ENCODE results near the gene ZFHX3. TPM values are rescaled to one million over a fixed set of nuclear protein-coding genes. Genes with fewer than 3 reads are reported as not detected.

The ZFHX3 gene
- total RNA-seq (2014; rRNA removed; shearing (Covaris generic)) = 4.2 and 4.4 TPM in 2 replicates

DNA sequence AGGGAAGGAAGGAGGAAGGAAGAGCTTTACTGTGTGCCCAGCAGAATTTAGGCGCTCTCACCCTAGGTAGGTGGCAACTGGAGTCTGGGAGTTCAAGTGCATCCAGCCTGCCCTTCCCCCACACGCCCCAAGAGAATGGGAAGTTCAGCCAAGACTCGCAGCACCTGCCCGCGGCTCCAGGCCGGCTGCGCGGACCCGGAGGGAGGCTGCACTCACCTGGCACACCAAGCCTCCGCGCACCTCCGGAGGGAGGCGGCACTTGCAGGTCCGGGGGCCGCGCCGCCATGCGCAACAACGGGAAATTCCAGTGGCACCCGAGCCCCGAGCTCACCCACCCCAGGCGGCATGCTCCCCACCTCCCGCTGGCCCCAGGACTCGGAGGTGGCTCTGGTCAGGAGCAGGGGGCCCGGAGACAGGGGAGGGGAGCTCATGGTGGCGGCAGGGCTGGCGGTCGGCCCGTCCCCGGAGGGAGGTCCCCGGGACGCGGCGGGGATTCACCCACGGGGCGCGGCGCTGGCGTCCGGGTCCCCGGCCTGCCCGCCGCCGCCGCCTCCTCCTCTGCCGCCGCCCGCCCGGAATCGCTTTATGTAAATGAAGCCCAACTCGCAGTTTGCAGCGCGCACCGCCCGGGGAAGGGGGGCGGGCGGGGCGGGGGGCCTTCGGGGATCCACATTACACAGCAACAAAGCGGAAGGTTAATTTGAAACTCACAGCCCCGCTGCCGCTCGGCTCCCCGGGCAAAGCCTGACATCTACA lies at the start of gene ZFHX3:
Gene ZFHX3 (minus strand): TSS at position 593 of the 756 bp plus-strand sequence. CDS start 87,983 bp downstream, outside the sequence.

Small RNA genes within 50 kb of the gene (small RNA-seq; reads per million reads assigned to genes)
- not detected for gene AC002044.1
- gene RNU7-71P = not detected
